ENCODE data around the gene ORC3. TPM values are rescaled to one million over a fixed set of nuclear protein-coding genes. Genes with fewer than 3 reads are reported as not detected.

ORC3 gene
- total and polyA plus RNA-seq, 12 donors, result 21.1 to 61.3 (median 30.6) TPM

DNA sequence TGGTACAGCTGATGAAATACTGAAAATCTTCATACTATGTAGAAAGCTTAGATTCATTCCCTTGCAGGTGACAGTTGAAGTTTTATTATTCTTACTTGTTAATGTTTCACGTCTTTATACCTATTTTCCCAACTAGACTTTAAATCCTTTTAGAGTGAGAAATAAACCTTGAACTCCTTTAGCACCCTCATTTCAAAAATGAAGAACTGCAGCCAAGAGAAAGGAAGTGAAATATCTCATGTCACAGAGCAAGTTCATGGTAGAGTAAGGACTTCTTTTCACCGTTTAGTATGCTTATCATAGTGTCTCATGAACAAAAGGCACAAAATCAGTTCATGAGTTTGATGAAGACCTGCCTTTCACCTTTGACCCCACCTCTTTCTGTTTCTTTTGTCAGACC is 38.5 kb downstream of the ORC3 start:
- Histone ChIP-seq H3K27ac (no peak overlapping the region), H3K9me3 (replicated peaks in 1 of 3) (no peaks in the 10 kb centered on the region), H3K36me3 (replicated peaks in 1 of 2) (peaks cover 0 to 4% of the 10 kb centered on the region in 2 donors), H3K4me1 (replicated peaks in 1 of 2) (peaks cover 0 to 26% of the 10 kb centered on the region in 2 donors), H3K27me3 (no peaks in the 10 kb centered on the region), H3K4me3 (no peak overlapping the region)
- 27 to 46% (median 35%) methylated on average over 2 of the region's 2 CpGs for whole genome bisulfite sequencing, 4 donors
- DNase-seq, result no peak
- intact Hi-C loops (cut with DNase I), result no loop called here
- no peak for TF ChIP-seq POLR2A (IDR thresholded peaks at IDR 0.05)
- TF ChIP-seq, protein P1, sequence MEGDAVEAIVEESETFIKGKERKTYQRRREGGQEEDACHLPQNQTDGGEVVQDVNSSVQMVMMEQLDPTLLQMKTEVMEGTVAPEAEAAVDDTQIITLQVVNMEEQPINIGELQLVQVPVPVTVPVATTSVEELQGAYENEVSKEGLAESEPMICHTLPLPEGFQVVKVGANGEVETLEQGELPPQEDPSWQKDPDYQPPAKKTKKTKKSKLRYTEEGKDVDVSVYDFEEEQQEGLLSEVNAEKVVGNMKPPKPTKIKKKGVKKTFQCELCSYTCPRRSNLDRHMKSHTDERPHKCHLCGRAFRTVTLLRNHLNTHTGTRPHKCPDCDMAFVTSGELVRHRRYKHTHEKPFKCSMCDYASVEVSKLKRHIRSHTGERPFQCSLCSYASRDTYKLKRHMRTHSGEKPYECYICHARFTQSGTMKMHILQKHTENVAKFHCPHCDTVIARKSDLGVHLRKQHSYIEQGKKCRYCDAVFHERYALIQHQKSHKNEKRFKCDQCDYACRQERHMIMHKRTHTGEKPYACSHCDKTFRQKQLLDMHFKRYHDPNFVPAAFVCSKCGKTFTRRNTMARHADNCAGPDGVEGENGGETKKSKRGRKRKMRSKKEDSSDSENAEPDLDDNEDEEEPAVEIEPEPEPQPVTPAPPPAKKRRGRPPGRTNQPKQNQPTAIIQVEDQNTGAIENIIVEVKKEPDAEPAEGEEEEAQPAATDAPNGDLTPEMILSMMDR (IDR thresholded peaks at IDR 0.05), result no peak

DNA sequence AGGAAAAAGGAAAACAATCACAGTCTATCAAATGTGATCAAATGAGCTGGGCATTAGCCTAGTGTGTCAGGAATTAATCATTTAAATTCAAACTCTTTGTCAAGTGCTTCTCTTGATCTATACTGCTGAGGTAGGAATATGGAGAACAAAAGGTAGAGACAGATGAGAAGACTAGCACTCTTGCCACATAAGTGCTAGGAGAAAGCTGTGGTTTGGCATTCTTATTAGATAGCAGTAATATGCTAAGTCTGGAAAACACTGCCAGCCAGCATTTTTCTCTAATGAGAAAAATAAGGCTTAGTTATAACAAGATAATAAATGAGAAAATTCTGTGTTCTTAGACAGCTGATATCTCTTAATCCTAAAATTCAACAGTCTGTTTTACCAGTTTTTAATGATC is 38.9 kb downstream of the ORC3 start:
- intact Hi-C loops (cut with DNase I), result no loop called here
- DNase-seq, result no peak
- H3K27ac ChIP-seq, result no peak overlapping the region
- peaks cover 0 to 26% of the 10 kb centered on the region in 2 donors for H3K4me1 ChIP-seq (replicated peaks in 1 of 2)
- H3K27me3 ChIP-seq, result no peaks in the 10 kb centered on the region
- TF ChIP-seq POLR2A (IDR thresholded peaks at IDR 0.05), result no peak
- TF ChIP-seq, protein P1 (IDR thresholded peaks at IDR 0.05), result no peak
- H3K4me3 ChIP-seq, result no peak overlapping the region
- peaks cover 0 to 4% of the 10 kb centered on the region in 2 donors for H3K36me3 ChIP-seq (replicated peaks in 1 of 2)
- no peaks in the 10 kb centered on the region for H3K9me3 ChIP-seq (replicated peaks in 1 of 3)

DNA sequence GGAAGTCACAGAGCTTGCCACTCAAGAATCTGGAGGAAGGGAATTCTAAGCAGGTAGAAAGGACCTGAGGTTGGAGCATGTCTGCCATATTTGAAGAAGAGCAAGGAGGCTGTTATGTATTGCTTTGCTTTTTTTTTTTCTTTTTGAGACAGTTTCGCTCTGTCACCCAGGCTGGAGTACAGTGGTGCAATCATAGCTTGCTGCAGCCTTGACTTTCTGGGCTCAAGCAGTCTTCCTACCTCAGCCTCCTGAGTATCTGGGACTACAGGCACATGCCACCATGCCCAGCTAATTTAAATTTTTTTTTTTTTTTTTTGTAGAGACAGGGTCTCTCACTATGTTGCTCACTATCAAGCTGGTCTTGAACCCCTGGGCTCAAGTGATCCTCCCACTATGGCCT is 40.8 kb downstream of the ORC3 start:
- H3K9me3 ChIP-seq (replicated peaks in 1 of 3), result no peaks in the 10 kb centered on the region
- intact Hi-C loops (cut with DNase I), result loop anchor here in 1 of 2 donors (2.0 kb wide), 1 partner anchor 14 kb away; no protein-coding TSS in a partner anchor
- DNase-seq, result peak in 5 of 7 donors; percentile 31 to 62 (median 42)
- WGBS, 4 donors, result 38 to 70% (median 52%) methylated on average over 1 of the region's 1 CpG
- TF ChIP-seq POLR2A (IDR thresholded peaks at IDR 0.05), result no peak
- TF ChIP-seq, protein P1 (IDR thresholded peaks at IDR 0.05), result no peak
- peaks cover 0 to 9% of the 10 kb centered on the region in 2 donors for H3K36me3 ChIP-seq (replicated peaks in 1 of 2)
- no peaks in the 10 kb centered on the region for H3K27me3 ChIP-seq
- peak overlapping the region in 1 of 5 donors; percentile 41 for H3K27ac ChIP-seq
- peaks cover 0 to 26% of the 10 kb centered on the region in 2 donors for H3K4me1 ChIP-seq (replicated peaks in 1 of 2)
- no peak overlapping the region for H3K4me3 ChIP-seq

DNA sequence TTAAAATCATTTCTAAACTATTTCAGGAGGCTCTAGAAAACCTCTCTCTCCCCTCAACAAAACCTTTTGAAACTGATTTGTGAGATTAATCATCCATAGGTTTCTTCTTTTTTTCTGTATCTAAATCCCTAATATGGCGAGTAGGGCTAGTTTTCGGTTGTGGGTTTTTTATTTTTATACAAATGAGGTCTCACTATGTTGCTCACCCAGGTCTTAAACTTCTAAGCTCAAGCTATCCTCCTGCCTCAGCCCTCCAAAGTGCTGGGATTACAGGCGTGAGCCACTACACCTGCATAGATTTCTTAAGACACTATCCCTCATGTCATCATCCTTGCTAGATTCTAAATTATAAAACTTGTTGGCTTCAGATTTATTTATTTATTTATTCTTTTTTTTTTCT is 43.9 kb downstream of the ORC3 start:
- TF ChIP-seq, protein P1 (IDR thresholded peaks at IDR 0.05), result no peak
- TF ChIP-seq POLR2A (IDR thresholded peaks at IDR 0.05), result no peak
- no peak overlapping the region for H3K4me3 ChIP-seq
- 65 to 99% (median 89%) methylated on average over 3 of the region's 3 CpGs for WGBS, 4 donors
- intact Hi-C loops (cut with DNase I), result no loop called here
- H3K36me3 ChIP-seq (replicated peaks in 1 of 2), result peaks cover 0 to 14% of the 10 kb centered on the region in 2 donors
- DNase-seq, result no peak
- H3K27me3 ChIP-seq, result no peaks in the 10 kb centered on the region
- no peaks in the 10 kb centered on the region for H3K9me3 ChIP-seq (replicated peaks in 1 of 3)
- H3K27ac ChIP-seq, result no peak overlapping the region
- H3K4me1 ChIP-seq (replicated peaks in 1 of 2), result peaks cover 0 to 18% of the 10 kb centered on the region in 2 donors

Data from adrenal gland (tissue), 12 donors.